HepG2 (cell line): ENCODE results near the gene CTU2. TPM values are rescaled to one million over a fixed set of nuclear protein-coding genes. Genes with fewer than 3 reads are reported as not detected.

Experiments
- ATAC-seq: fragments of 200-7000 bp; cut with Tn5 transposase; 3 replicates; pipeline ENCODE4 v1.9.1; 2020; ENCODE audit warnings: mild to moderate bottlenecking, moderate library complexity
- BruUV-seq: library from RNA; stranded (reverse); fragments of 400-500 nt; replicated peaks from 2 replicates; lab custom pipeline; 2021; lab: Mats Ljungman, UMichigan
- CTCF ChIA-PET: fragments of 300-600 bp; formaldehyde crosslinking; extraction: SDS; loops from one replicate; lab custom pipeline; 2021; ENCODE audit warnings: low total read pairs, inconsistent platforms, low intra/inter-chr PET ratio; lab: Yijun Ruan, JAX
- POLR2A ChIA-PET: fragments of 350-600 bp; sonication (Branson Sonifier 250); formaldehyde crosslinking; loops from one replicate; lab custom pipeline; 2020; ENCODE audit warnings: antibody characterized with exemption, inconsistent platforms; lab: Yijun Ruan, JAX
- DNase-seq: peaks from one replicate; pipeline ENCODE4 v3.0.0-alpha.2; 2015; ENCODE audit warnings: low spot score
- FAIRE-seq: peaks from 3 replicates; lab custom pipeline; 2011; peaks lifted over from hg19 to GRCh38; lab: Jason Lieb, UNC
- H2AFZ ChIP-seq: one replicate; pipeline ENCODE4 v1.6.1; 2011; ENCODE audit warnings: low read length, inconsistent platforms
- H3K27ac ChIP-seq: fragments of 300-600 bp; 3 replicates; pipeline ENCODE4 v1.8.0; 2011; ENCODE audit warnings: mixed run types, mild to moderate bottlenecking, mixed read lengths, low read length, inconsistent platforms; ENCODE audit not compliant: insufficient read depth; ENCODE audit errors: extremely low read length
- H3K27me3 ChIP-seq, 2 experiments: fragments of 200-600 bp in 1 of 2; 2 replicates in 1 of 2; 3 replicates in 1 of 2; pipeline versions ENCODE4 v1.6.0 to v1.8.0; 2011; ENCODE audit warnings: low read length in 2 of 2, mild to moderate bottlenecking in 2 of 2, moderate library complexity in 2 of 2, inconsistent platforms in 1 of 2; ENCODE audit not compliant: insufficient read depth in 2 of 2, control insufficient read depth in 1 of 2
- H3K36me3 ChIP-seq, 2 experiments: fragments of 200-600 bp in 1 of 2; replicated peaks in 1 of 2; 2 replicates in 1 of 2; 3 replicates in 1 of 2; pipeline versions ENCODE4 v1.5.1 to v1.8.0; 2011; ENCODE audit warnings: low read length in 2 of 2, inconsistent platforms in 1 of 2; ENCODE audit not compliant: insufficient read depth in 2 of 2, control insufficient read depth in 1 of 2
- H3K4me1 ChIP-seq: 2 replicates; pipeline ENCODE4 v1.5.1; 2012; ENCODE audit warnings: low read length, inconsistent platforms; ENCODE audit not compliant: insufficient read depth
- H3K4me2 ChIP-seq: 2 replicates; pipeline ENCODE4 v1.6.0; 2011; ENCODE audit warnings: low read depth, low read length, inconsistent platforms
- H3K4me3 ChIP-seq, 3 experiments: fragments of 200-600 bp in 1 of 3; sonication (generic), shearing (Covaris generic) in 1 of 3; replicated peaks in 1 of 3; 2 replicates each; pipeline ENCODE4 v1.5.1; 2011 to 2016; ENCODE audit warnings: low read length in 3 of 3, inconsistent platforms in 2 of 3, low read depth in 2 of 3, mild to moderate bottlenecking in 2 of 3, control low read depth in 1 of 3, mixed read lengths in 1 of 3; ENCODE audit not compliant: insufficient read depth in 1 of 3
- H3K79me2 ChIP-seq: one replicate; pipeline ENCODE4 v1.6.1; 2011; ENCODE audit warnings: low read length, inconsistent platforms; ENCODE audit not compliant: insufficient read depth
- H3K9ac ChIP-seq: 2 replicates; pipeline ENCODE4 v1.6.0; 2011; ENCODE audit warnings: mild to moderate bottlenecking, low read depth, low read length, inconsistent platforms; ENCODE audit not compliant: insufficient read depth
- H3K9me3 ChIP-seq: 2 replicates; pipeline ENCODE4 v1.5.1; 2012; ENCODE audit warnings: mild to moderate bottlenecking, low read length
- H4K20me1 ChIP-seq: 2 replicates; pipeline ENCODE4 v1.6.0; 2011; ENCODE audit warnings: inconsistent platforms, mild to moderate bottlenecking, low read length, moderate library complexity; ENCODE audit not compliant: insufficient read depth
- ATF3 ChIP-seq: sonication (generic); formaldehyde crosslinking; IDR thresholded peaks from 2 replicates; pipeline ENCODE4 v1.4.0; 2020; ENCODE audit warnings: missing genetic modification reagents
- FOXJ3 ChIP-seq: sonication (generic); formaldehyde crosslinking; IDR thresholded peaks from 2 replicates; pipeline ENCODE4 v1.4.0; 2020; ENCODE audit warnings: missing genetic modification reagents, mild to moderate bottlenecking, borderline replicate concordance
- GATAD1 ChIP-seq: IDR thresholded peaks from 2 replicates; pipeline ENCODE4 v1.6.1; 2016; ENCODE audit warnings: missing genetic modification reagents, missing compliant biosample characterization
- HNF1B ChIP-seq: sonication (generic); formaldehyde crosslinking; IDR thresholded peaks from 2 replicates; pipeline ENCODE4 v1.5.1; 2020; ENCODE audit warnings: mild to moderate bottlenecking, moderate library complexity, missing genetic modification reagents
- SALL2 ChIP-seq: sonication (generic); formaldehyde crosslinking; IDR thresholded peaks from 2 replicates; pipeline ENCODE4 v1.8.1; 2023; ENCODE audit warnings: mild to moderate bottlenecking, missing genetic modification reagents, inconsistent platforms
- SOX5 ChIP-seq: IDR thresholded peaks from 2 replicates; pipeline ENCODE4 v1.6.1; 2016; ENCODE audit warnings: borderline replicate concordance
- WIZ ChIP-seq: sonication (generic); formaldehyde crosslinking; IDR thresholded peaks from 2 replicates; pipeline ENCODE4 v1.5.1; 2020; ENCODE audit warnings: mild to moderate bottlenecking, missing genetic modification reagents
- ZBTB38 ChIP-seq: sonication (generic); formaldehyde crosslinking; IDR thresholded peaks from 2 replicates; pipeline ENCODE4 v1.5.1; 2020; ENCODE audit warnings: mild to moderate bottlenecking, missing genetic modification reagents
- ZBTB40 ChIP-seq, 2 experiments: fragments of 450-650 bp in 1 of 2; sonication (generic) in 1 of 2; formaldehyde crosslinking in 1 of 2; IDR thresholded peaks; 2 replicates each; pipeline versions ENCODE4 v1.6.1 to v1.8.0; 2016 to 2022; ENCODE audit warnings: antibody characterized with exemption in 1 of 2, mild to moderate bottlenecking in 1 of 2, missing genetic modification reagents in 1 of 2
- ZNF30 ChIP-seq: sonication (generic); formaldehyde crosslinking; IDR thresholded peaks from 2 replicates; pipeline ENCODE4 v1.5.0; 2020; ENCODE audit warnings: mild to moderate bottlenecking, missing genetic modification reagents
- ZNF530 ChIP-seq: sonication (generic); formaldehyde crosslinking; IDR thresholded peaks from 2 replicates; pipeline ENCODE4 v1.5.0; 2020; ENCODE audit warnings: low read depth, mild to moderate bottlenecking, missing genetic modification reagents
- ZNF546 ChIP-seq: sonication (generic); formaldehyde crosslinking; conservative IDR thresholded peaks from 2 replicates; pipeline ENCODE4 v1.8.1; 2023; ENCODE audit warnings: mild to moderate bottlenecking, missing genetic modification reagents
- WGBS: methylation state at CpG from one replicate; pipeline ENCODE4 v1.1.6; 2017; ENCODE audit warnings: low lambda C conversion rate; 5-methylcytosine and 5-hydroxymethylcytosine counted together
- in situ Hi-C: cut with HindIII; loops from 2 replicates; pipeline ENCODE4 v1.10.0; 2017; ENCODE audit warnings: low pct_unique_long_range_greater_than_20kb; ENCODE audit not compliant: extremely low pct_ligation_motif_present
- intact Hi-C: fragments of 100-400 bp; cut with micrococcal nuclease; formaldehyde crosslinking; loops from one replicate; pipeline ENCODE4 v1.10.0; 2022; ENCODE audit not compliant: unreplicated experiment
- polyA plus RNA-seq, 8 experiments: library from polyadenylated mRNA; depleted of rRNA in 3 of 8; stranded (reverse) in 7 of 8; unstranded in 1 of 8; fragments of >200 nt; fragmentation: Illumina TruSeq in 4 of 8; extraction: Trizol in 4 of 8; gene quantifications; 2 replicates each; pipeline versions ENCODE4 v1.2.1 to v1.2.3, GENCODE V29; 2011 to 2016; ENCODE audit warnings: low read depth in 4 of 8, missing spikeins in 1 of 8, mixed read lengths in 1 of 8; ENCODE audit not compliant: insufficient read depth in 1 of 8
- total RNA-seq, 5 experiments: library from RNA; depleted of rRNA; stranded (reverse); fragments of >200 nt; fragmentation: Illumina TruSeq; extraction: Trizol; gene quantifications; 2 replicates each; pipeline ENCODE4 v1.2.3, GENCODE V29; 2016; ENCODE audit warnings: low read depth in 1 of 5

Gene CTU2
- total and polyA plus RNA-seq, 2 of the 13 experiments (the other 11 are each of a cell fraction or from before 2014, with no cell fraction given), result 13.3 to 21.9 TPM

GRCh38 chr16:88661468-88661867, 44.8 kb upstream of the CTU2 start:
- peak overlapping the region; percentile 57; the same call in 1 of the 2 replicates for H3K9ac ChIP-seq
- peak overlapping the region; percentile 82 for H3K4me2 ChIP-seq
- ATAC-seq (no peak), DNase-seq (no peak), FAIRE-seq (no peak)
- H3K36me3 ChIP-seq, result peaks cover 7 to 34% of the 10 kb centered on the region in 2 experiments
- H3K79me2 ChIP-seq, result peaks cover 83% of the 10 kb centered on the region
- TF ChIP-seq ZNF546 (CRISPR knock-in tag) (no peak), FOXJ3 (no peak), ZNF30 (CRISPR knock-in tag) (no peak), ZBTB38 (CRISPR knock-in tag) (peak; percentile 63), ATF3 (CRISPR knock-in tag) (no peak), ZBTB40 (IDR thresholded peaks at IDR 0.05) (no peak), ZBTB40 (CRISPR knock-in tag; IDR thresholded peaks at IDR 0.05) (no peak), GATAD1 (CRISPR knock-in tag) (no peak), ZNF530 (CRISPR knock-in tag) (no peak), WIZ (CRISPR knock-in tag) (no peak), SALL2 (CRISPR knock-in tag) (no peak), SOX5 (CRISPR knock-in tag) (no peak), HNF1B (0 out of 2 replicates have a peak, but pooled peaks have one; percentile 18)
- peaks cover 41% of the 10 kb centered on the region for H4K20me1 ChIP-seq
- ChIA-PET CTCF (no interaction called here), POLR2A (interaction anchor here (0.9 kb wide), 1 partner anchor 11 kb away, joined by 3 read pairs; the partner anchor contains the start of gene CYBA)
- H3K4me3 ChIP-seq, result peak overlapping the region in 2 of 3 experiments; percentile 81 to 91; a peak in 4 of 6 replicates
- no peaks in the 10 kb centered on the region for H3K27me3 ChIP-seq
- no peaks in the 10 kb centered on the region for H3K9me3 ChIP-seq
- H3K27ac ChIP-seq, result no peak overlapping the region
- intact Hi-C loops, result no loop called here
- BruUV-seq, result no TSS peak
- in situ Hi-C loops, result no loop called here
- peaks cover 44% of the 10 kb centered on the region for H3K4me1 ChIP-seq
- no peak overlapping the region for H2AFZ ChIP-seq
- 70% methylated on average over 10 of the region's 10 CpGs for WGBS
